ENCODE data around the gene FXYD4. TPM values are rescaled to one million over a fixed set of nuclear protein-coding genes. Genes with fewer than 3 reads are reported as not detected.
A peak's percentile ranks its signal among the peaks of the same experiment; 100 is the strongest.

Gene FXYD4
- total RNA-seq, result under 1 TPM in 1 of 2 donors, not detected in 1; 0.97 TPM
- not detected for polyA plus RNA-seq (2013, experiment 1 of 2)
- not detected for polyA plus RNA-seq (2013, experiment 2 of 2)
- long read RNA-seq, experiment 1, result 0 reads
- long read RNA-seq, experiment 2, result 0 reads
- long read RNA-seq, experiment 3, result 0 reads
- long read RNA-seq, experiment 4, result 0 reads

- Histone ChIP-seq H3K27ac (ENCODE audit: low read depth, low read length) (no peak within 1 kb of the TSS), H3K4me3 (ENCODE audit: low read length) (no peak within 1 kb of the TSS), H3K9ac (ENCODE audit: extremely low read depth, low read length, poor library complexity, severe bottlenecking) (no peak within 1 kb of the TSS), H3K27me3 (ENCODE audit: control insufficient read depth, insufficient read depth, low read length, poor library complexity, severe bottlenecking) (no peaks in the 10 kb centered on the region), H3K4me1 (ENCODE audit: control insufficient read depth, insufficient read depth, low read length) (peaks cover 14% of the 10 kb centered on the region), H3K36me3 (ENCODE audit: control insufficient read depth, insufficient read depth, low read length) (no peaks in the 10 kb centered on the region), H3K9me3 (ENCODE audit: control insufficient read depth, low read length) (no peaks in the 10 kb centered on the region)
- no peak for DNase-seq
- TF ChIP-seq CTCF (conservative IDR thresholded peaks at IDR 0.05), result no peak
- Mint-ChIP-seq H3K4me3 (no peak within 1 kb of the TSS), H3K27me3 (ENCODE audit: insufficient read depth) (peaks cover 1% of the 10 kb centered on the region), H3K27ac (no peak within 1 kb of the TSS), H3K4me1 (peaks cover 16% of the 10 kb centered on the region), H3K36me3 (ENCODE audit: low read depth) (no peaks in the 10 kb centered on the region), H3K9me3 (no peaks in the 10 kb centered on the region)
- WGBS, 2 experiments (ENCODE audit: insufficient coverage in 1 of 2, insufficient read length in 1 of 2), result 87 to 93% methylated on average over 6 to 13 of the region's 13 CpGs
Observed at GRCh38 chr10:43371418-43371817, at the start of gene FXYD4. Gene FXYD4, plus strand, starts transcription at chr10:43371636. Its CDS starts 2,111 bp downstream, at chr10:43373747.

GRCh38 chr10:43322331-43322730 is 49.1 kb upstream of the FXYD4 start:
- H3K9me3 Mint-ChIP-seq, result no peaks in the 10 kb centered on the region
- Histone ChIP-seq H3K27ac (ENCODE audit: low read depth, low read length) (no peak overlapping the region), H3K9me3 (ENCODE audit: control insufficient read depth, low read length) (no peaks in the 10 kb centered on the region), H3K4me1 (ENCODE audit: control insufficient read depth, insufficient read depth, low read length) (no peaks in the 10 kb centered on the region), H3K27me3 (ENCODE audit: control insufficient read depth, insufficient read depth, low read length, poor library complexity, severe bottlenecking) (no peaks in the 10 kb centered on the region), H3K4me3 (ENCODE audit: low read length) (peak overlapping the region; percentile 62), H3K36me3 (ENCODE audit: control insufficient read depth, insufficient read depth, low read length) (no peaks in the 10 kb centered on the region), H3K9ac (ENCODE audit: extremely low read depth, low read length, poor library complexity, severe bottlenecking) (no peak overlapping the region)
- H3K4me1 Mint-ChIP-seq, result peaks cover 10% of the 10 kb centered on the region
- DNase-seq, result no peak
- WGBS, 2 experiments (ENCODE audit: insufficient coverage in 1 of 2, insufficient read length in 1 of 2), result 41 to 56% methylated on average over 9 to 14 of the region's 14 CpGs
- no peak overlapping the region for H3K27ac Mint-ChIP-seq
- no peak for TF ChIP-seq CTCF (conservative IDR thresholded peaks at IDR 0.05)
- H3K36me3 Mint-ChIP-seq (ENCODE audit: low read depth), result no peaks in the 10 kb centered on the region
- H3K4me3 Mint-ChIP-seq, result peak overlapping the region; percentile 53
- H3K27me3 Mint-ChIP-seq (ENCODE audit: insufficient read depth), result peaks cover 7% of the 10 kb centered on the region

- Mint-ChIP-seq H3K36me3 (ENCODE audit: low read depth) (no peaks in the 10 kb centered on the region), H3K9me3 (no peaks in the 10 kb centered on the region), H3K27ac (peak overlapping the region; percentile 52), H3K27me3 (ENCODE audit: insufficient read depth) (peaks cover 7% of the 10 kb centered on the region), H3K4me1 (peaks cover 12% of the 10 kb centered on the region), H3K4me3 (peak overlapping the region; percentile 53)
- peak overlapping the region; percentile 69 for H3K4me3 ChIP-seq (ENCODE audit: low read length)
- no peak overlapping the region for H3K9ac ChIP-seq (ENCODE audit: extremely low read depth, low read length, poor library complexity, severe bottlenecking)
- peaks cover under 1% of the 10 kb centered on the region for H3K9me3 ChIP-seq (ENCODE audit: control insufficient read depth, low read length)
- 1 to 3% methylated on average over 10 to 26 of the region's 26 CpGs for WGBS, 2 experiments (ENCODE audit: insufficient coverage in 1 of 2, insufficient read length in 1 of 2)
- peak; percentile 22 for TF ChIP-seq CTCF (conservative IDR thresholded peaks at IDR 0.05)
- H3K36me3 ChIP-seq (ENCODE audit: control insufficient read depth, insufficient read depth, low read length), result no peaks in the 10 kb centered on the region
- peak; percentile 99 for DNase-seq
- no peak overlapping the region for H3K27ac ChIP-seq (ENCODE audit: low read depth, low read length)
- H3K27me3 ChIP-seq (ENCODE audit: control insufficient read depth, insufficient read depth, low read length, poor library complexity, severe bottlenecking), result peaks cover 2% of the 10 kb centered on the region
- H3K4me1 ChIP-seq (ENCODE audit: control insufficient read depth, insufficient read depth, low read length), result no peaks in the 10 kb centered on the region
Observed at GRCh38 chr10:43322769-43323168, 48.7 kb upstream of the FXYD4 start.

Data from endodermal cell (in vitro differentiated cells).